Renal cortex interstitium (tissue), 15 donors: Measurements from ENCODE around the gene LGALS9C. TPM values are rescaled to one million over a fixed set of nuclear protein-coding genes. Genes with fewer than 3 reads are reported as not detected.
"Not testable (repeated sequence)": the region's sequence is repeated elsewhere in the genome, so short reads cannot be mapped to it uniquely, and the experiment has no call there.

Experiments
- DNase-seq, 11 donors: peaks; one replicate each; pipeline ENCODE4 v3.0.0-alpha.2; 2013; ENCODE audit warnings: low read depth in 9 of 11, low spot score in 4 of 11; ENCODE audit errors: extremely low read depth in 1 of 11
- long read RNA-seq, 16 experiments: transcript quantifications; one replicate each; lab custom pipeline, GENCODE V29; 2026
- polyA plus RNA-seq, 3 donors: library from polyadenylated mRNA; unstranded; fragments of 120-200 nt; gene quantifications; one replicate each; pipeline ENCODE4 v1.2.1, GENCODE V29; 2013; ENCODE audit not compliant: insufficient read length in 3 of 3

LGALS9C gene
- under 1 TPM in 1 of 3 donors, not detected in 2; 0.15 TPM for polyA plus RNA-seq
- long read RNA-seq, donor 1 = 0 reads
- long read RNA-seq, donor 2 = 0 reads
- long read RNA-seq, donor 3 = 0 reads
- long read RNA-seq, donor 4 = 0 reads
- long read RNA-seq, donor 5 = 0 reads
- long read RNA-seq, donor 6 = 0 reads
- long read RNA-seq, donor 7 = 0 reads
- long read RNA-seq, donor 8 = 0 reads
- long read RNA-seq, donor 9 = 0 reads
- long read RNA-seq, donor 10 = 0 reads
- long read RNA-seq, donor 11 = 0 reads
- long read RNA-seq, donor 12 = 0 reads
- long read RNA-seq, donor 13 = 0 reads
- long read RNA-seq, donor 14 = 0 reads
- long read RNA-seq, donor 15 = 0 reads
- long read RNA-seq, donor 16 = 0 reads

DNA sequence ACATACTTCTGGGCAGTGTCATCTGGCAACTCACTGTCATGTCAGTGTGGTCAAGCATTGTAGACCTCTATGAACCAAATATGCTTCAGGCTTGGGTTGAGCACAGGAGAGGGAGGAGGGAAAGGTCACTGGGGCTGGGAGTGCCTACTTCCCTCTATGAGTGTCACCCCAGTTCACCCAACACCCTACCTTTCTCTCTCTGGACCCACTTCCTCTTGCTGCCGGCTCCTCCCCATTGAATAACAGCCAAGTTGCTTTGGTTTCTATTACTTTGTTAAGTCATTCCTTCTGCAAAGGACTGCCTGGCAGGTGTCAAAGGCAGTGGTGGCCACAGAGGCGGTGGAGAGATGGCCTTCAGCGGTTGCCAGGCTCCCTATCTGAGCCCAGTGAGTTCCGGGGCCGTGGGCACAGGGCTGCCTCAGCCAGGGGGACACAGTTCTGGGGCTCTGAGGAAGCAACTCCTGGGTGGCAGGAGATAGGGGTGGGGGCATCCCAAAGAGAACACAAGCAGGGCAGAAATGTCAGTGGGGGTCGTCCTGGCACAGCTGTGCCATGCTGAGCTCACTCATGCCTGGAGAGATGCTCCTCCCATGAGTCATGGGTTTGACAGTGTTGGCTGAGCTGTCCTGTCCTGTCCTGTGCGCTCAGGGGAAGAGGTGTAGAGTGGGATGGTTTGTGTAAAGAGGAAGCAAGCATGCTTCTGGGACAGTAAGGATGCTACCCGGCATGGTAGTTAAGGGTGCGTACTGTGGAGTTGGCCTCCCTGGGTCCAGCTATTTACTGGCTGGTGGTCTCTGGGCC, at the start of gene LGALS9C:
Gene LGALS9C (plus strand): TSS at position 282 of the 801 bp plus-strand sequence. CDS start 66 bp downstream, at position 348.
- DNase-seq = not testable (repeated sequence)

DNA sequence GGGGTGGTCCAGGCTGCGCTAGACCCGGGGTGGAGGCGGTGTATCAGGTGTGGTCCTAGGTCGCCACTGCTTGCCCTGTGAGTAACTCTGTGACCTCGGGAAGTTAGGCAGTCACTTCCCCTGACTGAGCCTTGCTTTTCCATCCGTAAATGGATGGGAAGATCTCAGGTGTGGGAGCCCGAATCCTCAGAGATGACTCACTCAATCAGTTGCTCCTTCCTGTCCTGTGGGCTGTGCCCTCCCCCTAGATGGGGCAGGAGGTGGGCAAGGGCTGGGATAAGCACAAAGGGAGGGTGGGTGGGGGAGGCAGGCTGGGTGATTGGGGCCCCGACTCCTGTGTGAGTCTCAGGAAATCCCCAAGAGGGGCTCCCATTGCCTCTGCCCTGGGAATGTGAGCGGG, 44.4 kb upstream of the LGALS9C start:
- not testable (repeated sequence) for DNase-seq

GRCh38 chr17:18439465-18439870, 37.1 kb upstream of the LGALS9C start:
- not testable (repeated sequence) for DNase-seq

DNA sequence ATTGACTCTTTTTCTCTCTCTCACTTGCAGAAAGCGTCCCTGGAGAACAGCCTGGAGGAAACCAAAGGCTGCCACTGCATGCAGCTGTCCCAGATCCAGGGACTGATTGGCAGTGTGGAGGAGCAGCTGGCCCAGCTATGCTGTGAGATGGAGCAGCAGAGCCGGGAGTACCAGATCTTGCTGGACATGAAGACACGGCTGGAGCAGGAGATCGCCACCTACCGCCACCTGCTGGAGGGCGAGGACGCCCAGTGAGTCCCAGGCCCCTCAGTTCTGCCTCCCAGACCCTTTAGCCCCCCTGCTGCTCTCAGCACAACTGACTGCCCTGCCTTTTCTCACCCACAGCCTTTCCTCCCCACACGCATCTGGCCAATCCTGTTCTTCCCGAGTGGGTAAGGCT, 34.5 kb upstream of the LGALS9C start:
- not testable (repeated sequence) for DNase-seq

- not testable (repeated sequence) for DNase-seq
Measured at GRCh38 chr17:18442532-18442931, 34.1 kb upstream of the LGALS9C start.

DNA sequence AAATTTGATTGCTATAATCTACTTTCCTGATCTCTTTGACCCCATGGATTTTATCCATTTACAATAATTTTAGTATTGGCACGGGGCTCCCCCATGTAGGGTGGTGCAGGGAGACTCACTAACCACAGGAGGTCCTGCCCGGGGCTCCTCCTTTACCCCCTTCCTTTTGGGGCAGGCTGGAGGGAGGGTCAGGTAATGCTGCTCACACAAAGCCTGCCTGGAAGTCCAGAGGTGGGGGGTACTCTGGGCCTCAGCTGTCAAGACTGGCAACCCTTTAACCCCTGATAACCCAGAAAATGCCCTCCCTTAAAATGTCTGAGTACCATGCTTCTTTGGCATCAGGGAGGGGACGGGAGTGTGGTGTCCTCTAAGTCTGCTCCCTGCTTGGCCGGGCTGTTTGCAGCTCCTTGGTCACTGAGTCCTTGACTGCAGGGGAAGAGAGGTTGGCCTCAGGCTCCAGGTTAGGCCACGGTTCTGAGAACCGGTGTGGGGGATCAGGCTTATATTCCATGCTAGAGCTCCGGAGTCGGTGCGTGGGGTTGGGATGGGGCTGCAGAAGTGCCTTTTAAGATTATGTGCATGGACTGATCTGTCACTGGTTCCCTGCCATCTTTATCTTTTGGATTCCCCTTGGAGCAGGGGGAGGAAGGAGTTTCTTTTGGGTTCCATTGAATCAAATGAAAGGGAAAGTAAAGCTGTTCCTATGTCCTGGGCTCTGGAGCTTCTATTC, 28.9 kb upstream of the LGALS9C start:
- not testable (repeated sequence) for DNase-seq

- not testable (repeated sequence) for DNase-seq
Measured at GRCh38 chr17:18448311-18448710, 28.3 kb upstream of the LGALS9C start.

- DNase-seq = not testable (repeated sequence)
Measured at GRCh38 chr17:18449833-18450232, 26.8 kb upstream of the LGALS9C start.

DNA sequence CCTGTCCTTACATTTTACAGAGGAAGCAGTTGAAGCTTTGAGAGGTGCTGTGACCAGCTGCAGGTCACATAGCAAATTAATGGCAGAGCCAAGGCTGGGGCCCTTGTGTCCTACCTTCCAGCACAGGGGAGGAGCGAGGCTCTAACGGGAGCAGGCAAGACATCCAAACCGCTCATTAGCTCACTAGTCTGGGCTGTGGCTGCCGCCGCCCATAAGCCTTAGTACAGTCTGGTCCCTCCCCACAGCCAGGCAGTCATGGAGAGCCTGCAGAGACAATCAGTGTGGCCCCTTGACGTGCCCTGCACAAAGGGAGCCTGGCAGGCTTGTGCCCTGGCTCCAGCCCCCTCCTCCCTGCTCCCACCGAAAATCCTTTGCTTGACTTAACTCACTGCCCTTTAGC, 25.6 kb upstream of the LGALS9C start:
- DNase-seq = not testable (repeated sequence)

- not testable (repeated sequence) for DNase-seq
Measured at GRCh38 chr17:18451969-18452368, 24.6 kb upstream of the LGALS9C start.

- not testable (repeated sequence) for DNase-seq
Measured at GRCh38 chr17:18459035-18459434, 17.6 kb upstream of the LGALS9C start.

DNA sequence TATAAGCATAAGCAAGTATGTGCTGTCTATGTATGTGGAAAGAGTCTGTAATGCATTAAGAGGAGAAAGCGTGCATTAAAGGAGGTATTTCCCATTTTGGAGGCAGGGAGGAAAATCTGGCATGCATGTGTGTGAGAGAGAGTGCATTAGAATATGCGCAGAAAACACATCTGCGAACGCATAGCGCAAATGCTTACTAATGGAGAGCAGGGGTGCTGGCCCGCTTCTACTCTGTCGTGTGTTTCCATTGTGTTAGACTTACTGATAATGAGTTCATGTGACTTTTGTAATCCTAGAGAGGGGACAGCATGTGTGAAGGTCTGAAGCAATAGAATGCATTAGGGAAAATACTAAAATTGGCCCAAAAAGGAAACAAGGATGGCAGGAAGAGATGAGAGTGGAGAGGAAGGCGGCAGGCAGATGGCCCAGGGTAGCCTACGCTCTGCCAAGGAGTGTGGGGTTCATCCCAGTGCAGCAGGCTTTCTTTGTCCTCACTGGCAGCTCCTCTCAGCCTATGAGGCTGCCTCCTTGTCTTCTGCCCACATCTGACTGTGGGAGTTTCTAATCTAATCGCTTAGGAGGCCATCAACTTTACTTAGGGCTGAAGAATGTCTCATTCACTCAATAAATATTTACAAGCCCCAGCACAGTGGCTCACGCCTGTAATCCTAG, 12.6 kb upstream of the LGALS9C start:
- DNase-seq = not testable (repeated sequence)

DNA sequence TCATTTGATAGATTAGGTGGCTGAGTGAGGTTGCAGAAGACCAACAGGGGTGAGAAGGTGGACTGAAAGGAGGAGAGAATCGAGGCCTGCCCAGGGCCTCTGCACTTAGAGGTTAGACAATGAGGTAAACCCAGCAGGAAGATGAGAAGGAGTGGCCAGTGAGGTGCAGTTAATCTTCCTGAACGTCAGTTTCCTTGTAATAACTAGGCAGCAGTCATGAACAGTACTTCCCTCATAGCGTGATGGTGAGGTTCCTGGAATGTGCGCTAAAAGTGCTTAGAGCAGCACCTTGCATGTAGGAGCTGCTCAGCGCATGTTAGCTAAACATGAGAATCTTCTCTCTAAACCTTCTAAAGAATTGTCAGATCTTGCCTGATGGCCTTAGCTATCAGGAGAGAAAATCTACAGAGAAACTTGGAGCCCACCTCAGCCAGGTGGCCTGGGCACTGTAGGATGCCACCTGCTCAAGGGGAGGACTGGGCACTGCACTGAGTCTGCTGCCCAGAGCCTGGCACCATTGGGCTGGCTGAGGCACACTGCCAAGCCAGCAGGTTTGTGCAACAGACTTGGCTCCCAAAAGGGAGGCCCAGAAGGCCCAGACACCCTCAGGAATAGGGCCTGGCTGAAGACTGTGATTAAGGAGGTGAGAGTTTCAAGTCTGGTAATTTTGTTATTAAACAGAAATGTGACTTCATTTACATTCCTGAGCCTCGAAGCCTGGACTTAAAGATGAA, 10.2 kb upstream of the LGALS9C start:
- DNase-seq = not testable (repeated sequence)

DNA sequence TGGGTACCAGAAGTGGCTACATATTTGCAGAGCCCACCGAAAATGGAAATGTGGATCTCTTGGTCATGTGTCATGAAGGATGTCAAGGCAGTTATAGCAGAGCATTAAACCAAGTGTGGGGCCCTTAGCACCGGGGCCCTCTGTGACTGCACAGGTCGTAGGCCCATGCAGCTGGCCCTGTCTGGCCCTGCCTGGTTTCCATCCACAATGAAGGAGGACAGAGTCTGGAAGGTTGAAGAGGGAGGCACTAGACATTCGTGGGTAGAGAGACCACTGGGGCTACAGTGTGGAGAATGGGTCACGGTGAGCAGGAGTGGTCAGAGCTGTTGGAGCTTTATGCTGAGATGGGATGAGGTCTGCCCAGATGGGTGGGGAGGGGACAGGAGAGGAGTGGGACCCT, 9.6 kb upstream of the LGALS9C start:
- DNase-seq = not testable (repeated sequence)

DNA sequence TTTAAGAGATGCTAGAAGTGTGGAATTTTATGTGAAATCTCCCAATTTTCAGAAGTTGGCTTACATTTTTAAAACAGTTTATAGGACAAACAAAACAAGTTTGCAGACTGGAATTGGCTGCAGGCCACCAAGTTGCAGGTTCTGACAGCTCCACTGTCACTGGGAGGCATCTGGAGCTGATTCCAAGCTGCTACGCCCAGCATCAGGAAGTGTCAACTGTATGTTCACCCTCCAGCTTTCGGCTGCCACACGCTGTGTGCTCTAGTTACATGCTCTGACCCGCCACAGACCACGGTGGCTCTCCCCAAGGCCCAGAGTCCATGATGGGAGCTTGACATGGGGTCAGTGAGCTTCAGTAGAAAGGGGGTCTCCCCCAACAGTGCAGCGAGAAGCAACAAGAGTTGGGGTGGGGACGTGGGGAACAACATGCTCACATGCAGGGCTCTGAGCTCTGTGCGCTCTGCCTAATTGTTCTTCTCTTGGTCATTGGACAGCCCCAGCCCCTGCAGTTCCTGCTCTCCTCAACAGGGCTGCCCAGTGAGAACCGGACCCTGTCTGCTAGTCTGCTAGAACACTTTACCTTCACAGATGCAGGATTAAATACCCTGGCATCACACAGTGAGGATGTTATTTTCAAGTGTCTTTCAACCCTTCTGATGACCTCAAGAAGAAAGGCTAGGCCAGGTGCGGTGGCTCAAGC, 8.0 kb upstream of the LGALS9C start:
- not testable (repeated sequence) for DNase-seq

DNA sequence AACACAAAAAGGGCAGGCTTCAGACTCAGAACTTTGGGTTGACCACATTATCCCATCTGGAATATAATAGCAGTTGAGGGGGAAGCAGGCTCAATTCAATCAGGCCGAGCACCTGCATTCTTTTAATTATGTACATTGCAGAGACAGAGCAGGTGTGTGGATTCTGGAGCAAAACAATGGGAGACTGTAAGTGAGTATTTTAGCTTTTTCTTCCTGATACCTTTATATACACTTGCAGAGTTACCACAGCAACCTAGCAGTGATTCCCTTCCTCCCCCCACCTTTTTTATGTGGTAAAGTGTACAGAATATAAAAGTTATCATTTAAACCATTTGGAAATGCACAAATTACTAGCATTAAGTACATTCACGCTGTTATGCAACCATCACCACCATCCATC, 6.8 kb upstream of the LGALS9C start:
- not testable (repeated sequence) for DNase-seq

DNA sequence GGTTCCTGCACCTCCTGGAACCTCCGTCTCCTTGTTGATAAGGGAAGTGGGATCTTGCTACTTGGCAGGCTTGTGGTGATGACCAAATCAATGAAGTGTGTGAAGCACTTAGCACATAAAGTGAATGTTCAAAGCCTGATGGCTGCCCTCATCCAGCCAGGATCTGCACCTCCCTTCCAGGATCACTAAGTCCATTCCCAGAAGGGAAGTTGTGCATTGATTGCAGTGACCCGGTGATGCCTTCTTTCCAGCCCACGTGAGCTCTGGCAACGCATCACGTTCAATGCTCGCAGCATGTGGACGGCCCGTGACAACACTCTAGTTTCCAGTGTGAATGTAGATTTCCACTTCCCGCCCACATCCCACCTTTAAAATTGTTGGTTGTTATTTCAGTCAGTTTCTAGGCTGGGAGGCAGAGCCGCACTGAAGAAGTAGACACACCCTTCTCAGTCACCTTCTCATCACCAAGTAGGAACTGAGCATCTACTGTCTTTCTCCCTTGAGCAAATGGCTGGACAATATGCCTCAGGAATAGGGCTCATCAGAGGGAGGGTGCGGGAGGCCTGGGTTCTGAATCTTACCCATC, 6.2 kb upstream of the LGALS9C start:
- not testable (repeated sequence) for DNase-seq
